Gastrocnemius medialis (tissue), 4 donors: ENCODE measurements around the gene MCOLN1.

Source experiments
- CTCF ChIP-seq, 5 experiments: fragments of 450-650 bp in 3 of 5; fragments of 200-600 bp in 2 of 5; sonication (generic) in 2 of 5; IDR thresholded peaks in 4 of 5; conservative IDR thresholded peaks in 1 of 5; 1 replicate in 4 of 5; 2 replicates in 1 of 5; pipeline ENCODE4 v1.5.1; 2016 to 2019; ENCODE audit warnings: antibody characterized with exemption in 5 of 5, mild to moderate bottlenecking in 3 of 5, moderate library complexity in 3 of 5
- POLR2A ChIP-seq, 2 donors: fragments of 450-650 bp; IDR thresholded peaks; one replicate each; pipeline ENCODE4 v1.6.1; 2017; ENCODE audit warnings: antibody characterized with exemption in 2 of 2, mild to moderate bottlenecking in 2 of 2, moderate library complexity in 2 of 2

GRCh38 chr19:7565332-7565731, 42.9 kb downstream of the MCOLN1 start:
- no peak for TF ChIP-seq CTCF (IDR thresholded peaks at IDR 0.05 in 4 of 5, conservative IDR thresholded peaks at IDR 0.05 in 1 of 5)
- TF ChIP-seq POLR2A (IDR thresholded peaks at IDR 0.05) = no peak
